Stimulated activated naive B cell treated with anti-CD40 and anti-IgM and Interleukin-4, amounts not matched to agents 10 μg/mL and 1 μg/mL and 100 μg/mL, for 72 hours (primary cell): ENCODE data around the gene ZNF836.

Experiments used
- ATAC-seq, 2 donors: fragments of 150-1000 bp; cut with Tn5 transposase; replicated peaks; 2 replicates each; pipeline ENCODE4 v1.10.0; 2021; ENCODE audit warnings: moderate library complexity in 1 of 2
- DNase-seq: peaks from one replicate; pipeline ENCODE4 v3.0.0; 2021
- H3K27ac Mint-ChIP-seq: one replicate; pipeline ENCODE4 v1.8.0; 2022; ENCODE audit warnings: mild to moderate bottlenecking, mixed read lengths
- H3K27me3 Mint-ChIP-seq, 2 donors: one replicate each; pipeline ENCODE4 v1.8.0; 2022; ENCODE audit warnings: mixed read lengths in 2 of 2
- H3K36me3 Mint-ChIP-seq, 2 donors: one replicate each; pipeline ENCODE4 v1.8.0; 2022; ENCODE audit warnings: mixed read lengths in 2 of 2, mild to moderate bottlenecking in 1 of 2
- H3K4me1 Mint-ChIP-seq, 2 donors: one replicate each; pipeline ENCODE4 v1.8.0; 2022; ENCODE audit warnings: mixed read lengths in 2 of 2, mild to moderate bottlenecking in 1 of 2
- H3K4me3 Mint-ChIP-seq, 2 donors: one replicate each; pipeline ENCODE4 v1.8.0; 2022; ENCODE audit warnings: mild to moderate bottlenecking in 2 of 2, mixed read lengths in 2 of 2, moderate library complexity in 1 of 2
- H3K9me3 Mint-ChIP-seq, 2 donors: one replicate each; pipeline ENCODE4 v1.8.0; 2022; ENCODE audit warnings: mixed read lengths in 2 of 2, mild to moderate bottlenecking in 1 of 2

Gene ZNF836

DNA sequence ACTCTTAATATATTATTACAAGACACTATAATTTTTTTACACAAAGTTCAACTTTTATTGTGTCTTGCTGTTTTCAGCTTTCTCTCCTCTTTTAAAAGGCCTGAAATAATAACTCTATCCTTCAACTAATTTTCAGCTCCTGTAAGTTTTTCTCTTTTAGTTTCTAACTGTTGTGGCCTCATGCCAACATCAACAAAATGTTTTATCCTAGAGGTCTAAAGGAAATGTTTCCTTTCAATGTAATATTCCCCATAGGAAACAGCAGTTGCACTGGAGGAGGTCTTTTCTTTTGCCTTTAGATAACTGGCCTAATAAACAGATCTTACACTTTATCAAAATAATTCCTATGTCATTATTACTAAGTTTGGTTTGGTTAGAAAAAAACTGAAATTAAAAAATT lies 23.2 kb downstream of the ZNF836 start:
- Mint-ChIP-seq H3K27me3 (no peaks in the 10 kb centered on the region), H3K9me3 (peaks cover 4 to 8% of the 10 kb centered on the region in 2 donors), H3K4me1 (peaks cover 2 to 7% of the 10 kb centered on the region in 2 donors), H3K4me3 (no peak overlapping the region), H3K27ac (no peak overlapping the region), H3K36me3 (peaks cover 17 to 40% of the 10 kb centered on the region in 2 donors)
- no peak for DNase-seq
- no peak for ATAC-seq

- ATAC-seq, result no peak
- Mint-ChIP-seq H3K36me3 (peaks cover 4 to 33% of the 10 kb centered on the region in 2 donors), H3K4me3 (no peak overlapping the region), H3K27me3 (no peaks in the 10 kb centered on the region), H3K9me3 (peaks cover 0 to 7% of the 10 kb centered on the region in 2 donors), H3K4me1 (peaks cover 18 to 44% of the 10 kb centered on the region in 2 donors), H3K27ac (no peak overlapping the region)
- DNase-seq, result no peak
These were observed 29.3 kb downstream of the ZNF836 start for GRCh38 chr19:52142001-52142595.

- peaks cover 0 to 7% of the 10 kb centered on the region in 2 donors for H3K9me3 Mint-ChIP-seq
- no peak for ATAC-seq
- H3K4me3 Mint-ChIP-seq, result peak overlapping the region in 1 of 2 donors; percentile 0
- H3K4me1 Mint-ChIP-seq, result peaks cover 18 to 44% of the 10 kb centered on the region in 2 donors
- peak overlapping the region; percentile 22 for H3K27ac Mint-ChIP-seq
- no peak for DNase-seq
- no peaks in the 10 kb centered on the region for H3K27me3 Mint-ChIP-seq
- peaks cover 4 to 32% of the 10 kb centered on the region in 2 donors for H3K36me3 Mint-ChIP-seq
These were observed 30.2 kb downstream of the ZNF836 start for GRCh38 chr19:52141203-52141602.

GRCh38 chr19:52140032-52140710 lies 31.2 kb downstream of the ZNF836 start:
- Mint-ChIP-seq H3K4me1 (peaks cover 16 to 44% of the 10 kb centered on the region in 2 donors), H3K36me3 (peaks cover under 1 to 33% of the 10 kb centered on the region in 2 donors), H3K27me3 (no peaks in the 10 kb centered on the region), H3K9me3 (peaks cover 0 to 4% of the 10 kb centered on the region in 2 donors), H3K4me3 (peak overlapping the region; percentile 93 to 99), H3K27ac (peak overlapping the region; percentile 93)
- ATAC-seq (peak; percentile 94 to 97), DNase-seq (no peak)

- peaks cover 18 to 40% of the 10 kb centered on the region in 2 donors for H3K4me1 Mint-ChIP-seq
- peak within 1 kb of the TSS; percentile 93 to 99 for H3K4me3 Mint-ChIP-seq
- H3K36me3 Mint-ChIP-seq, result peaks cover 4 to 39% of the 10 kb centered on the region in 2 donors
- peak; percentile 87 to 90 for ATAC-seq
- H3K27me3 Mint-ChIP-seq, result no peaks in the 10 kb centered on the region
- DNase-seq, result peak; percentile 94
- peak within 1 kb of the TSS; percentile 93 for H3K27ac Mint-ChIP-seq
- peaks cover 0 to 4% of the 10 kb centered on the region in 2 donors for H3K9me3 Mint-ChIP-seq
These were observed 32.0 kb downstream of the ZNF836 start, which contains the start of gene ZNF616 for GRCh38 chr19:52139252-52140031. Gene ZNF616, minus strand, starts transcription at chr19:52139938. Its CDS starts 9,426 bp downstream, at chr19:52130512.

DNA sequence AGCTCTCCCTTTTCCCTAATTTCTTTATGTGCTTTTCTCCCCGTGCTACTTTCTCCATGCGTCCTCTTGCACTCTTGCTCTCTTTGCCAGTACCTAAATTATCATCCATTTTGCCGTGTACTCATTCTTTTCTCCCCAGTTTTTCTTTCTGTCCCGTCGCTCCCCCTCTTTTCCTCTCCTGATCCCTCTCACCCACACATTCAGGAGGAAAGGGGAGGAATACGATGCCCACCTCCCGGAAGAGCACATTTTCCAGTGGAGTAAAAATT lies 32.5 kb downstream of the ZNF836 start:
- H3K4me1 Mint-ChIP-seq, result peaks cover 18 to 37% of the 10 kb centered on the region in 2 donors
- H3K9me3 Mint-ChIP-seq, result peaks cover 0 to 4% of the 10 kb centered on the region in 2 donors

DNA sequence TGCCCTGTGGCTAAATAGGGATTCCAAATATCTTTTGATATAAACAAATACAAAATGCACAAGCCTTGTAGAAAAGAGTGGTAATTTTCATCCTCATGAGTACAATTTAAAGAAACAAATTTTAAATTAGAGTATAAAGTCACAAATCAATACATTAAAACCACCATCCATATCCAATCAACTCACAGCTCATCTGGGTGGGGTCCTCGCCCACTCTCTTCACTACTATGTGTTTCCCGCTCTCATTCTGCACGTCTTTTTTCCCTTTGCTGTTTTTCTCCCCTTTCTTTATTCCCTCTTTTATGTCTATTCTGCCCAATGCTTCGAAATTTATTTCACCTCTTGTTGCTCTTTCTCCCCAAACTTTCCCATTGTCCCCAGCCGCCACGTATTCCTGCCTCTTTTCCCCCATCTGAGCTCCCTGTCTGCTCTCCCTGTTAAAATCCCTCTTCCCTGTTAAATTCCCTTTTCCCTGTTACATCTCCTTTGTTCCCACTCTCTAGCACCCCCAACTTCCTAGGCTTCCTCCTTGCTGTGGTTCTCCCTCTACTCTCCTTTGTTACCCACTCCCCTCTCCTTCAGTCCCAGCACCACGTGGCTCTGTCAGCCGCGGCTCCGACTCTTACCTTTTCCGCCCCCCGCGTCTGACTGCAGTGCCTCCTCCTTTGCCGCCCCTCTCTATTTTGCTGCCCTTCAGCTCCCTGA lies 33.0 kb downstream of the ZNF836 start:
- H3K4me3 Mint-ChIP-seq, result peak overlapping the region; percentile 93 to 99
- peak overlapping the region; percentile 93 for H3K27ac Mint-ChIP-seq
- H3K4me1 Mint-ChIP-seq, result peaks cover 18 to 37% of the 10 kb centered on the region in 2 donors
- peaks cover 7 to 47% of the 10 kb centered on the region in 2 donors for H3K36me3 Mint-ChIP-seq
- peak in 1 of 2 donors; percentile 31 for ATAC-seq
- H3K27me3 Mint-ChIP-seq, result no peaks in the 10 kb centered on the region
- DNase-seq, result no peak
- peaks cover 0 to 4% of the 10 kb centered on the region in 2 donors for H3K9me3 Mint-ChIP-seq

More for the DNA sequence above, 32.5 kb downstream of the ZNF836 start:
- Mint-ChIP-seq H3K4me3 (peak overlapping the region; percentile 93 to 99), H3K36me3 (peaks cover 5 to 44% of the 10 kb centered on the region in 2 donors), H3K27ac (peak overlapping the region; percentile 93), H3K27me3 (no peaks in the 10 kb centered on the region)
- DNase-seq (no peak), ATAC-seq (no peak)

GRCh38 chr19:52120286-52120685 lies 51.1 kb downstream of the ZNF836 start:
- H3K36me3 Mint-ChIP-seq, result peaks cover 85 to 96% of the 10 kb centered on the region in 2 donors
- no peak overlapping the region for H3K27ac Mint-ChIP-seq

GRCh38 chr19:52115526-52116053 lies 55.8 kb downstream of the ZNF836 start:
- no peak for ATAC-seq
- Mint-ChIP-seq H3K4me3 (no peak overlapping the region), H3K36me3 (peaks cover 71 to 77% of the 10 kb centered on the region in 2 donors), H3K27ac (no peak overlapping the region), H3K9me3 (peaks cover 52 to 53% of the 10 kb centered on the region in 2 donors), H3K27me3 (no peaks in the 10 kb centered on the region), H3K4me1 (no peaks in the 10 kb centered on the region)
- DNase-seq, result no peak

More at GRCh38 chr19:52120286-52120685, 51.1 kb downstream of the ZNF836 start:
- Mint-ChIP-seq H3K4me3 (no peak overlapping the region), H3K4me1 (no peaks in the 10 kb centered on the region), H3K27me3 (no peaks in the 10 kb centered on the region), H3K9me3 (peaks cover 39 to 44% of the 10 kb centered on the region in 2 donors)
- no peak for DNase-seq
- no peak for ATAC-seq

- Mint-ChIP-seq H3K9me3 (peaks cover 46 to 53% of the 10 kb centered on the region in 2 donors), H3K27ac (no peak overlapping the region), H3K36me3 (peaks cover 64 to 72% of the 10 kb centered on the region in 2 donors)
These were observed 56.7 kb downstream of the ZNF836 start for GRCh38 chr19:52114691-52115090.

DNA sequence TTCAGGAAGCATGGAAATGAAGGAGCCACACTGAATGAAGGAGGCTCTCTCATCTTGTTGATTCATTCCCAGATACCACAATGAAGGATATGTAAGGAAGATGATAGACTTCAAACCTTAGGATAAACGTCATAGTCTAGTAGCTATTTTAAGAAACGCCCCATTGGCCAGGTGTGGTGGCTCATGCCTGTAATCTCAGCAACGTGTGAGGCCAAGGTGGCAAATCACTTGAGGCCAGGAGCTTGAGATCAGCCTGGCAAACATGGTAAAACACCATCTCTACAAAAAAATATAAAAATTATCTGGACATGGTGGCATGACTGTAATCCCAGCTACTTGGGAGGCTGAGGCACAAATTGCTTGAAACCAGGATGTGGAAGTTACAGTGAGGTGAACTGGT lies 58.8 kb downstream of the ZNF836 start:
- Mint-ChIP-seq H3K4me1 (no peaks in the 10 kb centered on the region), H3K4me3 (no peak overlapping the region), H3K27ac (no peak overlapping the region), H3K27me3 (no peaks in the 10 kb centered on the region), H3K36me3 (peaks cover 47 to 52% of the 10 kb centered on the region in 2 donors), H3K9me3 (peaks cover 45 to 49% of the 10 kb centered on the region in 2 donors)
- ATAC-seq (no peak), DNase-seq (no peak)

More at GRCh38 chr19:52114691-52115090, 56.7 kb downstream of the ZNF836 start:
- DNase-seq, result no peak
- Mint-ChIP-seq H3K4me1 (no peaks in the 10 kb centered on the region), H3K4me3 (no peak overlapping the region), H3K27me3 (no peaks in the 10 kb centered on the region)
- ATAC-seq, result no peak

DNA sequence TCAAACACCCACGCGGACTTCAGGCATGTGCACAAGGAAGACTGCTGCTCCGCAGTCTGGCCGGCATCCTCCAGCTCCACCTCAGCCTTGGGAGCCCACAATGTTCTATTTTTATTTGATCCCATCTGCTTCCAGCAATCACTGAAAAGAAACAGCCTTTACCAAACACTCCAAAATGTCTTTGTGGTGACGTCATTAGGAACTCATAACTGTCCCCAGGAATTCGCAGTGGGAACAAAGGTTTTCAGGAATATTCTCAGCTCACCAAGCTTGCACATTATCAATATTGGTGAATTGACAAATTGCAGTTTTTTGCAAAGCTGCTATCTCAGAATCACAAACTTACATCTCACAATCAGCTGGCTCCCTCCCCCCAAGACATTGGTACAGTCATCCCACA lies 60.6 kb downstream of the ZNF836 start:
- no peaks in the 10 kb centered on the region for H3K4me1 Mint-ChIP-seq
- peaks cover 48% of the 10 kb centered on the region in 2 donors for H3K9me3 Mint-ChIP-seq
- H3K36me3 Mint-ChIP-seq, result peaks cover 42 to 50% of the 10 kb centered on the region in 2 donors
- no peak overlapping the region for H3K4me3 Mint-ChIP-seq
- no peak overlapping the region for H3K27ac Mint-ChIP-seq
- ATAC-seq, result no peak
- DNase-seq, result no peak
- H3K27me3 Mint-ChIP-seq, result no peaks in the 10 kb centered on the region
